ENCODE data around the gene ETNK2.

The ETNK2 gene

GRCh38 chr1:204123376-204123775 is 28.5 kb downstream of the ETNK2 start:
- no peak overlapping the region for H3K4me3 ChIP-seq (ENCODE audit: insufficient read depth in 1 of 2, low read depth in 1 of 2, low read length in 2 of 2)
- H2AFZ ChIP-seq (ENCODE audit: low read depth, low read length): no peak overlapping the region
- peaks cover 13 to 58% of the 10 kb centered on the region in 2 experiments for H3K36me3 ChIP-seq (ENCODE audit: control insufficient read depth in 1 of 2, insufficient read depth in 2 of 2, low read depth in 1 of 2, low read length in 2 of 2)
- H3K14ac ChIP-seq (ENCODE audit: low read length in 2 of 2): no peak overlapping the region
- no peaks in the 10 kb centered on the region for H3K9me3 ChIP-seq (ENCODE audit: control insufficient read depth, low read length)
- no peak overlapping the region for H3K18ac ChIP-seq (ENCODE audit: low read depth in 1 of 2, low read length in 2 of 2)
- no peaks in the 10 kb centered on the region for H3K27me3 ChIP-seq (ENCODE audit: control insufficient read depth in 1 of 2, insufficient read depth in 1 of 2, low read length in 2 of 2)
- H3K23ac ChIP-seq (ENCODE audit: low read length in 2 of 2): no peak overlapping the region
- H2AK5ac ChIP-seq (ENCODE audit: low read length, severe bottlenecking): no peak overlapping the region
- no peak overlapping the region for H3K4ac ChIP-seq (ENCODE audit: low read depth in 1 of 2, low read length in 2 of 2)
- no peak overlapping the region for H2BK120ac ChIP-seq (ENCODE audit: low read depth, low read length)
- H3K4me2 ChIP-seq (ENCODE audit: low read length, poor library complexity, severe bottlenecking): no peak overlapping the region
- H3K79me1 ChIP-seq (replicated peaks; ENCODE audit: low read length, poor library complexity, severe bottlenecking): no peaks in the 10 kb centered on the region
- H3K4me1 ChIP-seq (ENCODE audit: control insufficient read depth, insufficient read depth, low read depth, low read length): peaks cover under 1% of the 10 kb centered on the region
- no peak overlapping the region for H2BK12ac ChIP-seq (ENCODE audit: low read length in 2 of 2)
- H3K27ac ChIP-seq (ENCODE audit: low read length, poor library complexity, severe bottlenecking): no peak overlapping the region
- H4K91ac ChIP-seq (ENCODE audit: low read length): no peak overlapping the region
- no peak overlapping the region for H4K8ac ChIP-seq (ENCODE audit: low read length)
- no peak overlapping the region for H2BK5ac ChIP-seq (ENCODE audit: low read depth, low read length, poor library complexity, severe bottlenecking)
- no peak overlapping the region for H3K9ac ChIP-seq (ENCODE audit: low read length)
- no peak for DNase-seq
- WGBS: 77% methylated on average over 9 of the region's 9 CpGs
- no peak overlapping the region for H2BK15ac ChIP-seq (ENCODE audit: low read depth, poor library complexity, severe bottlenecking)

DNA sequence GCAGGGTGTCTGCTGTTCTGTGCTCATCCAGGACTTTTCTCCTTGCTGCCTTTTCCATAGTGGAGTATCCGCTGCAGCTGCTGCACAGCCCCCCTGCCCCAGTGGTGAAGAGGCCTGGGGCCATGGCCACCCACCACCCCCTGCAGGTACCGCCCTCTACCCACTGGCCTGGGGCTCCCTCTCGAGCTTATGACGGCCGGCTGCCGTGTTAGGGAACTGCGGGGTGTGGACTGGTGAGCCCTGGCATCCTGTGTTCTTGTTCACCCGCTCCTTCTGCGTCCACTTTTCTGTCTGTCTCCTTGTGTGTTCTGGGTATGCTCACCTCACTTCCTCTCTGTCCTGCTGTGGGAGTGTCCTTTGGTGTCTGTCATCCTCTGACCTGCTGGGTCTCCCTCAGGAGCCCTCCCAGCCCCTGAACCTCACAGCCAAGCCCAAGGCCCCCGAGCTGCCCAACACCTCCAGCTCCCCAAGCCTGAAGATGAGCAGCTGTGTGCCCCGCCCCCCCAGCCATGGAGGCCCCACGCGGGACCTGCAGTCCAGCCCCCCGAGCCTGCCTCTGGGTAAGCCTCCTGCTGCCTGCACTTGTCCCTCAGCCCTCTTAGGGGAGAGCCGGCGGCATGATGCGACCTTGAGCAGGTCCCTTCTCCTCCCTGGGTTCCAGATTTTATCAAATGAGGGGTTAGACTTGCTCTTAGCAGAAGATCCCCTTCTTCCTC is 29.8 kb downstream of the ETNK2 start:
- no peak overlapping the region for H3K23ac ChIP-seq (ENCODE audit: low read length in 2 of 2)
- H2BK15ac ChIP-seq (ENCODE audit: low read depth, poor library complexity, severe bottlenecking): no peak overlapping the region
- no peak overlapping the region for H3K9ac ChIP-seq (ENCODE audit: low read length)
- H2BK120ac ChIP-seq (ENCODE audit: low read depth, low read length): no peak overlapping the region
- H4K91ac ChIP-seq (ENCODE audit: low read length): no peak overlapping the region
- no peak overlapping the region for H3K14ac ChIP-seq (ENCODE audit: low read length in 2 of 2)
- H3K27me3 ChIP-seq (ENCODE audit: control insufficient read depth in 1 of 2, insufficient read depth in 1 of 2, low read length in 2 of 2): no peaks in the 10 kb centered on the region
- H3K9me3 ChIP-seq (ENCODE audit: control insufficient read depth, low read length): no peaks in the 10 kb centered on the region
- no peak overlapping the region for H2AFZ ChIP-seq (ENCODE audit: low read depth, low read length)
- no peak overlapping the region for H3K4me2 ChIP-seq (ENCODE audit: low read length, poor library complexity, severe bottlenecking)
- no peak overlapping the region for H2AK5ac ChIP-seq (ENCODE audit: low read length, severe bottlenecking)
- H2BK12ac ChIP-seq (ENCODE audit: low read length in 2 of 2): no peak overlapping the region
- H3K4me1 ChIP-seq (ENCODE audit: control insufficient read depth, insufficient read depth, low read depth, low read length): no peaks in the 10 kb centered on the region
- 88% methylated on average over 17 of the region's 17 CpGs for WGBS
- H2BK5ac ChIP-seq (ENCODE audit: low read depth, low read length, poor library complexity, severe bottlenecking): no peak overlapping the region
- H3K27ac ChIP-seq (ENCODE audit: low read length, poor library complexity, severe bottlenecking): no peak overlapping the region
- H3K4me3 ChIP-seq (ENCODE audit: insufficient read depth in 1 of 2, low read depth in 1 of 2, low read length in 2 of 2): no peak overlapping the region
- peaks cover 13 to 66% of the 10 kb centered on the region in 2 experiments for H3K36me3 ChIP-seq (ENCODE audit: control insufficient read depth in 1 of 2, insufficient read depth in 2 of 2, low read depth in 1 of 2, low read length in 2 of 2)
- H3K4ac ChIP-seq (ENCODE audit: low read depth in 1 of 2, low read length in 2 of 2): no peak overlapping the region
- H3K79me1 ChIP-seq (replicated peaks; ENCODE audit: low read length, poor library complexity, severe bottlenecking): no peaks in the 10 kb centered on the region
- DNase-seq: no peak
- no peak overlapping the region for H4K8ac ChIP-seq (ENCODE audit: low read length)
- H3K18ac ChIP-seq (ENCODE audit: low read depth in 1 of 2, low read length in 2 of 2): no peak overlapping the region

- Histone ChIP-seq H3K27me3 (ENCODE audit: control insufficient read depth in 1 of 2, insufficient read depth in 1 of 2, low read length in 2 of 2) (no peaks in the 10 kb centered on the region), H3K4me3 (ENCODE audit: insufficient read depth in 1 of 2, low read depth in 1 of 2, low read length in 2 of 2) (no peak overlapping the region), H3K36me3 (ENCODE audit: control insufficient read depth in 1 of 2, insufficient read depth in 2 of 2, low read depth in 1 of 2, low read length in 2 of 2) (peaks cover 6 to 23% of the 10 kb centered on the region in 2 experiments), H2BK12ac (ENCODE audit: low read length in 2 of 2) (no peak overlapping the region), H3K18ac (ENCODE audit: low read depth in 1 of 2, low read length in 2 of 2) (no peak overlapping the region), H2BK120ac (ENCODE audit: low read depth, low read length) (no peak overlapping the region), H3K27ac (ENCODE audit: low read length, poor library complexity, severe bottlenecking) (no peak overlapping the region), H3K4me1 (ENCODE audit: control insufficient read depth, insufficient read depth, low read depth, low read length) (peaks cover 4% of the 10 kb centered on the region), H2AFZ (ENCODE audit: low read depth, low read length) (no peak overlapping the region), H4K8ac (ENCODE audit: low read length) (no peak overlapping the region), H3K9me3 (ENCODE audit: control insufficient read depth, low read length) (no peaks in the 10 kb centered on the region), H3K14ac (ENCODE audit: low read length in 2 of 2) (no peak overlapping the region), H2BK5ac (ENCODE audit: low read depth, low read length, poor library complexity, severe bottlenecking) (no peak overlapping the region), H3K23ac (ENCODE audit: low read length in 2 of 2) (no peak overlapping the region), H3K79me1 (replicated peaks; ENCODE audit: low read length, poor library complexity, severe bottlenecking) (peaks cover 2% of the 10 kb centered on the region), H2BK15ac (ENCODE audit: low read depth, poor library complexity, severe bottlenecking) (no peak overlapping the region), H4K91ac (ENCODE audit: low read length) (no peak overlapping the region), H3K9ac (ENCODE audit: low read length) (no peak overlapping the region), H3K4ac (ENCODE audit: low read depth in 1 of 2, low read length in 2 of 2) (no peak overlapping the region), H3K4me2 (ENCODE audit: low read length, poor library complexity, severe bottlenecking) (no peak overlapping the region), H2AK5ac (ENCODE audit: low read length, severe bottlenecking) (no peak overlapping the region)
- no peak for DNase-seq
- WGBS: 96% methylated on average over 4 of the region's 4 CpGs
Observed at GRCh38 chr1:204116539-204116938, 35.3 kb downstream of the ETNK2 start.

- Histone ChIP-seq H3K9me3 (ENCODE audit: control insufficient read depth, low read length) (no peaks in the 10 kb centered on the region), H4K8ac (ENCODE audit: low read length) (no peak overlapping the region), H2BK15ac (ENCODE audit: low read depth, poor library complexity, severe bottlenecking) (no peak overlapping the region), H3K4me3 (ENCODE audit: insufficient read depth in 1 of 2, low read depth in 1 of 2, low read length in 2 of 2) (no peak overlapping the region), H3K79me1 (replicated peaks; ENCODE audit: low read length, poor library complexity, severe bottlenecking) (peaks cover 4% of the 10 kb centered on the region), H2AK5ac (ENCODE audit: low read length, severe bottlenecking) (no peak overlapping the region), H2BK12ac (ENCODE audit: low read length in 2 of 2) (no peak overlapping the region), H3K4me1 (ENCODE audit: control insufficient read depth, insufficient read depth, low read depth, low read length) (peaks cover 4% of the 10 kb centered on the region), H4K91ac (ENCODE audit: low read length) (no peak overlapping the region), H2BK5ac (ENCODE audit: low read depth, low read length, poor library complexity, severe bottlenecking) (no peak overlapping the region), H2AFZ (ENCODE audit: low read depth, low read length) (no peak overlapping the region), H3K4me2 (ENCODE audit: low read length, poor library complexity, severe bottlenecking) (no peak overlapping the region), H3K23ac (ENCODE audit: low read length in 2 of 2) (no peak overlapping the region), H3K36me3 (ENCODE audit: control insufficient read depth in 1 of 2, insufficient read depth in 2 of 2, low read depth in 1 of 2, low read length in 2 of 2) (peaks cover 6 to 17% of the 10 kb centered on the region in 2 experiments), H2BK120ac (ENCODE audit: low read depth, low read length) (no peak overlapping the region), H3K27ac (ENCODE audit: low read length, poor library complexity, severe bottlenecking) (no peak overlapping the region), H3K9ac (ENCODE audit: low read length) (no peak overlapping the region), H3K4ac (ENCODE audit: low read depth in 1 of 2, low read length in 2 of 2) (no peak overlapping the region), H3K27me3 (ENCODE audit: control insufficient read depth in 1 of 2, insufficient read depth in 1 of 2, low read length in 2 of 2) (no peaks in the 10 kb centered on the region), H3K14ac (ENCODE audit: low read length in 2 of 2) (no peak overlapping the region), H3K18ac (ENCODE audit: low read depth in 1 of 2, low read length in 2 of 2) (no peak overlapping the region)
- 91% methylated on average over 3 of the region's 4 CpGs for WGBS
- DNase-seq: no peak
Observed at GRCh38 chr1:204115116-204115515, 36.7 kb downstream of the ETNK2 start.
